ENCODE data around the gene CTDNEP1.
A peak's percentile ranks its signal among the peaks of the same experiment; 100 is the strongest.

CTDNEP1 gene

GRCh38 chr17:7241783-7242716 is 9.5 kb downstream of the CTDNEP1 start, which contains the start of gene GABARAP:
TSS of gene GABARAP (minus strand) at chr17:7242449. CDS start at chr17:7242330, 119 bp downstream.
- TF ChIP-seq CREB1 (IDR thresholded peaks at IDR 0.05; ENCODE audit: low read depth) (0 out of 2 replicates have a peak, but pooled peaks have one; percentile 21), NFIC (IDR thresholded peaks at IDR 0.05) (no peak), CEBPB (IDR thresholded peaks at IDR 0.05) (no peak), FOXM1 (IDR thresholded peaks at IDR 0.05; ENCODE audit: borderline replicate concordance, low read depth) (no peak), TEAD4 (IDR thresholded peaks at IDR 0.05) (no peak; the same call in 1 of the 2 replicates), REST (IDR thresholded peaks at IDR 0.05; ENCODE audit: low read depth) (no peak), TAF1 (IDR thresholded peaks at IDR 0.05; ENCODE audit: low read depth) (no peak; the same call in 1 of the 2 replicates), USF1 (IDR thresholded peaks at IDR 0.05) (peak; percentile 89), YY1 (IDR thresholded peaks at IDR 0.05; ENCODE audit: low read depth) (peak; percentile 28; the same call in 1 of the 2 replicates), RAD21 (IDR thresholded peaks at IDR 0.05; ENCODE audit: low read depth) (no peak), TCF12 (IDR thresholded peaks at IDR 0.05; ENCODE audit: low read depth) (no peak), EGR1 (IDR thresholded peaks at IDR 0.05) (peak; percentile 72), ZBTB7A (IDR thresholded peaks at IDR 0.05; ENCODE audit: low read depth) (peak; percentile 79; the same call in 1 of the 2 replicates), EP300 (IDR thresholded peaks at IDR 0.05; ENCODE audit: borderline replicate concordance) (no peak)
- TF ChIP-seq, protein P1, sequence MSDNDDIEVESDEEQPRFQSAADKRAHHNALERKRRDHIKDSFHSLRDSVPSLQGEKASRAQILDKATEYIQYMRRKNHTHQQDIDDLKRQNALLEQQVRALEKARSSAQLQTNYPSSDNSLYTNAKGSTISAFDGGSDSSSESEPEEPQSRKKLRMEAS (IDR thresholded peaks at IDR 0.05): no peak; the same call in 1 of the 2 replicates

DNA sequence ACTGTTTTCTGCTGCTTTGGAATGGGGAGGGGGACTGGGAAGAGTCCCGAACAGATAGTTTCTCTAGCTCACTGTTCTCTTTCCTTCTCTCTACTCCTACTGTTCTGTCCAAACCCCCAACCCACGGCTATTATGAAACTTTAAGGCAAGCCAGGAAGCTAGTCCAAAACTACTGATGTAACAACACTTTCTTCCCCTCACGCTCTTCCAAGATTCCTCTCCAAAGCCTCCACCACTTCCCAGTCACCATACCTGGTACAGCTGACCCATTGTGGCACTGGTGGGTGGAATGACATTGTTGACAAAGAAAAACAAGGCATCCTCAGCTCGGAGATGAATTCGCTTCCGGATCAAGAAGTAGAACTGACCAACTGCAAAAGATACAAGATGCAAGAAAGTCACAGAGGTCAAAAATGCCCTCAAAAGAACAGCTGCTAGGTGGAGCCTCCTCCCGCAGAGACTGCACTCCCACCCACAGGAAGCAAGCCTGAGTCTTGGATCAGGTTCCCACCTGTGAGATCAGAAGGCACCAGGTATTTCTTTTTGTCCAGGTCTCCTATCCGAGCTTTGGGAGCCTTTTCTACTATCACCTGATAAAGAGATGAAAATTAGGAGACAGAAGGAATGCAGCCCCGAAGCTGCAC is 10.3 kb downstream of the CTDNEP1 start:
- TF ChIP-seq FOXM1 (IDR thresholded peaks at IDR 0.05; ENCODE audit: borderline replicate concordance, low read depth) (no peak), TEAD4 (IDR thresholded peaks at IDR 0.05) (no peak), YY1 (IDR thresholded peaks at IDR 0.05; ENCODE audit: low read depth) (no peak), CREB1 (IDR thresholded peaks at IDR 0.05; ENCODE audit: low read depth) (no peak), REST (IDR thresholded peaks at IDR 0.05; ENCODE audit: low read depth) (no peak), RAD21 (IDR thresholded peaks at IDR 0.05; ENCODE audit: low read depth) (no peak), USF1 (IDR thresholded peaks at IDR 0.05) (no peak)

DNA sequence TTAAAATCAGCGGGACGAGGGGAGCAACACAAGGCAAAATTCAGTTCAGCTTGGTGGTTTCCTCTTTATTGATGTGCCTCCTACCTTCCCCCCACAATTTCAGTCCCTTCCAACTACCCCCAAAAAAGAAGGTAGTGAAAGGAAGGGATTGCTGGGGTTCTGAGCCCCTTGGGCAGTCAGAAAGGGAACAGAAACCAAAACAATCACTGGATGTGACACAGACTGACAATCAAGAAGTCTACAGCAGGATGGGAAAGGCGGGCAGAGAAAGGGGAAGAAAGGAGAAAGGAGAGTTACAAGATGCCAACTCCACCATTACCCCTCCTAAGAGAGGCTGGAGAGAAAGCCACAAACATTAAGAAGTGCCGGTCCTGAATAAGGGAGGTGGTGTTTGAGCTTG is 11.2 kb downstream of the CTDNEP1 start:
- TF ChIP-seq YY1 (IDR thresholded peaks at IDR 0.05; ENCODE audit: low read depth): no peak
- TF ChIP-seq NFIC (IDR thresholded peaks at IDR 0.05): no peak
- TF ChIP-seq CEBPB (IDR thresholded peaks at IDR 0.05): no peak

GRCh38 chr17:7239091-7240027 is 12.2 kb downstream of the CTDNEP1 start, which contains the start of gene PHF23:
TSS of gene PHF23 (minus strand) at chr17:7239457. CDS start at chr17:7239279, 178 bp downstream.
- TF ChIP-seq NFIC (IDR thresholded peaks at IDR 0.05) (0 out of 2 replicates have a peak, but pooled peaks have one; percentile 9), TAF1 (IDR thresholded peaks at IDR 0.05; ENCODE audit: low read depth) (peak; percentile 73), RAD21 (IDR thresholded peaks at IDR 0.05; ENCODE audit: low read depth) (no peak), CEBPB (IDR thresholded peaks at IDR 0.05) (no peak), USF1 (IDR thresholded peaks at IDR 0.05) (peak; percentile 18; the same call in 1 of the 2 replicates), ZBTB7A (IDR thresholded peaks at IDR 0.05; ENCODE audit: low read depth) (peak; percentile 84), TCF12 (IDR thresholded peaks at IDR 0.05; ENCODE audit: low read depth) (peak; percentile 73), EP300 (IDR thresholded peaks at IDR 0.05; ENCODE audit: borderline replicate concordance) (no peak), REST (IDR thresholded peaks at IDR 0.05; ENCODE audit: low read depth) (no peak), YY1 (IDR thresholded peaks at IDR 0.05; ENCODE audit: low read depth) (peak; percentile 85), EGR1 (IDR thresholded peaks at IDR 0.05) (peak; percentile 54; the same call in 1 of the 2 replicates), FOXM1 (IDR thresholded peaks at IDR 0.05; ENCODE audit: borderline replicate concordance, low read depth) (no peak), TEAD4 (IDR thresholded peaks at IDR 0.05) (no peak), CREB1 (IDR thresholded peaks at IDR 0.05; ENCODE audit: low read depth) (no peak; the same call in 1 of the 2 replicates)
- TF ChIP-seq, protein P1 (IDR thresholded peaks at IDR 0.05): peak; percentile 52; the same call in 1 of the 2 replicates

All from Ishikawa (cell line).